Hepatocyte (in vitro differentiated cells): ENCODE results near the gene FOS. TPM values are rescaled to one million over a fixed set of nuclear protein-coding genes. Genes with fewer than 3 reads are reported as not detected.

Source experiments
- DNase-seq: peaks from one replicate; pipeline ENCODE4 v3.0.0-alpha.2; 2016; ENCODE audit warnings: low spot score
- H2AFZ ChIP-seq: fragments of 200-600 bp; sonication (generic); 2 replicates; pipeline ENCODE4 v1.6.0; 2016; ENCODE audit warnings: antibody characterized with exemption, mild to moderate bottlenecking
- H3K27ac ChIP-seq: fragments of 200-600 bp; sonication (generic); 2 replicates; pipeline ENCODE4 v1.5.1; 2016; ENCODE audit warnings: mild to moderate bottlenecking
- H3K27me3 ChIP-seq: fragments of 200-600 bp; sonication (generic); 2 replicates; pipeline ENCODE4 v1.6.1; 2016
- H3K36me3 ChIP-seq: fragments of 200-600 bp; sonication (generic); replicated peaks from 2 replicates; pipeline ENCODE4 v1.5.1; 2016; ENCODE audit warnings: low read depth; ENCODE audit not compliant: insufficient read depth
- H3K4me1 ChIP-seq: fragments of 200-600 bp; sonication (generic); 2 replicates; pipeline ENCODE4 v1.5.1; 2016; ENCODE audit warnings: mild to moderate bottlenecking, moderate library complexity; ENCODE audit not compliant: insufficient read depth
- H3K4me2 ChIP-seq: fragments of 200-600 bp; sonication (generic); 2 replicates; pipeline ENCODE4 v1.6.0; 2016
- H3K4me3 ChIP-seq: fragments of 200-600 bp; sonication (generic); 2 replicates; pipeline ENCODE4 v1.5.1; 2016; ENCODE audit warnings: mild to moderate bottlenecking
- H3K79me2 ChIP-seq: fragments of 200-600 bp; sonication (generic); 2 replicates; pipeline ENCODE4 v1.6.0; 2017; ENCODE audit warnings: mild to moderate bottlenecking
- H3K9me2 ChIP-seq: fragments of 200-600 bp; sonication (generic); replicated peaks from 2 replicates; pipeline ENCODE4 v1.6.0; 2017; ENCODE audit warnings: mild to moderate bottlenecking; ENCODE audit not compliant: insufficient read depth
- H3K9me3 ChIP-seq: fragments of 200-600 bp; sonication (generic); 2 replicates; pipeline ENCODE4 v1.5.1; 2016; ENCODE audit warnings: low read depth, mild to moderate bottlenecking
- H4K20me1 ChIP-seq: fragments of 200-600 bp; sonication (generic); 2 replicates; pipeline ENCODE4 v1.6.0; 2016; ENCODE audit warnings: mild to moderate bottlenecking; ENCODE audit not compliant: insufficient read depth, poor library complexity, severe bottlenecking
- EZH2 ChIP-seq: fragments of 200-600 bp; sonication (generic); IDR thresholded peaks from 2 replicates; pipeline ENCODE4 v1.6.1; 2016; ENCODE audit warnings: antibody characterized with exemption, mild to moderate bottlenecking, borderline replicate concordance
- EZH2phosphoT487 ChIP-seq: fragments of 200-600 bp; sonication (generic); IDR thresholded peaks from one replicate; pipeline ENCODE4 v1.6.1; 2018; ENCODE audit warnings: antibody characterized with exemption, mild to moderate bottlenecking, low read depth, moderate library complexity; ENCODE audit not compliant: unreplicated experiment, severe bottlenecking
- WGBS: methylation state at CpG from one replicate; pipeline ENCODE4 v1.1.6; 2016; ENCODE audit warnings: low lambda C conversion rate; ENCODE audit errors: missing lambda C conversion rate; 5-methylcytosine and 5-hydroxymethylcytosine counted together
- polyA plus RNA-seq: library from polyadenylated mRNA; unstranded; fragments of >200 nt; fragmentation: Nextera tagmentation; extraction: Ambion mirVana; gene quantifications from 2 replicates; pipeline ENCODE4 v1.2.1, GENCODE V29; 2016
- total RNA-seq: library from RNA; depleted of rRNA; stranded (reverse); fragments of >200 nt; gene quantifications from 2 replicates; pipeline ENCODE4 v1.2.3, GENCODE V29; 2014
- TF ChIP-seq, protein P1 (sequence below): fragments of 200-600 bp; sonication (generic); IDR thresholded peaks from 2 replicates; pipeline ENCODE4 v1.5.1; 2016; ENCODE audit warnings: antibody characterized with exemption, mild to moderate bottlenecking; ENCODE audit not compliant: poor library complexity

The FOS gene
- total and polyA plus RNA-seq, 2 experiments from 2014 or later = 865 to 935 TPM

DNA sequence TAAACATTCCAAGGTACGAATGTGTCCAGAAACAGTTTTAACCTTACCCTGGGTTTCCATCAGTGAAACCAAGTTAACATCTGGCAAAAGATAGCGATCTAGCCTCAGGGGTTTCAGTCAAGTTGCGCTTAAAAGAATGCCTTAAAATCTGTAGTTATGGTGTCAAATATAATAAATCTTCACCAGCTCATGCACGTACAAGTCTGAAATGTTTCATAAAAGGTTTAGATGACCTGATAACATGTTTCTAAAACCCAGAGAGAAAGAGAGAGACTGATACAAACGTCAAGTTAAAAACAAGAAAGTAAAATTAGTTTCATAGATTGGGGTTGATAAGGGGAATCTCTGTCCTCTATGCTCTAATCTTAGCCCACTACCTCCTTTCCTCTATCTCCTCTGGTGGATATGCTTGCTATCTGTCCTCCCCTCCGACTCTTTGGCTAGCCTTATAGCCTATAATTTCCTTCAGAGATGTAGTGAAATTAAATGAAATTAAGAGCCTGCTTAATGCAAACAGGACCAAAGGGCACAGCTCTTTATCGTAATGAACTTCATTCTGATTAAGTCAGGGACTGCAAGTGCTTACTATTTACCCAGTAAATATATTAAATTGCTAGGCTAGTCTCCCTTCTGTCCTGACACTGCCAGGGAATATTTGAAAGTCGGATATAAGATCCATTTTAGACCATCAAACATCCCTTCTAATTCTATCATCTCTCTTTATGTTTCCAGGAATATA, 18.4 kb upstream of the FOS start:
- no peak for DNase-seq
- H3K4me3 ChIP-seq = no peak overlapping the region
- no peaks in the 10 kb centered on the region for H3K9me2 ChIP-seq
- no peaks in the 10 kb centered on the region for H3K36me3 ChIP-seq
- peak overlapping the region; percentile 69 for H3K4me2 ChIP-seq
- H3K27ac ChIP-seq = peak overlapping the region; percentile 94
- H4K20me1 ChIP-seq = no peaks in the 10 kb centered on the region
- no peaks in the 10 kb centered on the region for H3K27me3 ChIP-seq
- no peaks in the 10 kb centered on the region for H3K79me2 ChIP-seq
- peaks cover 28% of the 10 kb centered on the region for H3K4me1 ChIP-seq
- no peaks in the 10 kb centered on the region for H3K9me3 ChIP-seq
- H2AFZ ChIP-seq = peak overlapping the region; percentile 23
- TF ChIP-seq, protein P1, sequence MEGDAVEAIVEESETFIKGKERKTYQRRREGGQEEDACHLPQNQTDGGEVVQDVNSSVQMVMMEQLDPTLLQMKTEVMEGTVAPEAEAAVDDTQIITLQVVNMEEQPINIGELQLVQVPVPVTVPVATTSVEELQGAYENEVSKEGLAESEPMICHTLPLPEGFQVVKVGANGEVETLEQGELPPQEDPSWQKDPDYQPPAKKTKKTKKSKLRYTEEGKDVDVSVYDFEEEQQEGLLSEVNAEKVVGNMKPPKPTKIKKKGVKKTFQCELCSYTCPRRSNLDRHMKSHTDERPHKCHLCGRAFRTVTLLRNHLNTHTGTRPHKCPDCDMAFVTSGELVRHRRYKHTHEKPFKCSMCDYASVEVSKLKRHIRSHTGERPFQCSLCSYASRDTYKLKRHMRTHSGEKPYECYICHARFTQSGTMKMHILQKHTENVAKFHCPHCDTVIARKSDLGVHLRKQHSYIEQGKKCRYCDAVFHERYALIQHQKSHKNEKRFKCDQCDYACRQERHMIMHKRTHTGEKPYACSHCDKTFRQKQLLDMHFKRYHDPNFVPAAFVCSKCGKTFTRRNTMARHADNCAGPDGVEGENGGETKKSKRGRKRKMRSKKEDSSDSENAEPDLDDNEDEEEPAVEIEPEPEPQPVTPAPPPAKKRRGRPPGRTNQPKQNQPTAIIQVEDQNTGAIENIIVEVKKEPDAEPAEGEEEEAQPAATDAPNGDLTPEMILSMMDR = no peak
- TF ChIP-seq EZH2phosphoT487 = no peak
- TF ChIP-seq EZH2 = no peak
- 48% methylated on average over 8 of the region's 8 CpGs for WGBS

DNA sequence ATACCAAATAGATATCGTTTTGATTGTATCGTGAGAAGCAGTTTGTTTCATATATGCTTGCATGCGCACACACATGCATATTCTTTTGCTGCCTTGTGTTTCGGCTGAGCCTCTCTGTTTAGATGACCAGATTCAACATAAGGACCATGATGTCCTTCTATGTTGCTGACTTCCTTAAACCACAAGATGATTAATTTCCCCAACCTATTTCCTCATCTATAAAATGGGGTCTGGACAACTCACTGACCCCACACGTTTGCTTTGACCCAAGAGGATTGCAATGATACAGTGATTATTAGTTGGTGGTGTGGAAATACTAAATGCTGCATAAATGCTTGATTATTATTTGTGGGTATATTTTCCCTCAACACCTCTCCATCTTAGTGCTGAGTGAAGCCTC, 16.8 kb upstream of the FOS start:
- Histone ChIP-seq H3K4me2 (no peak overlapping the region), H3K9me3 (no peaks in the 10 kb centered on the region), H4K20me1 (no peaks in the 10 kb centered on the region), H3K4me3 (no peak overlapping the region), H3K9me2 (no peaks in the 10 kb centered on the region), H2AFZ (no peak overlapping the region), H3K36me3 (no peaks in the 10 kb centered on the region), H3K4me1 (peaks cover 35% of the 10 kb centered on the region), H3K27me3 (no peaks in the 10 kb centered on the region), H3K27ac (no peak overlapping the region), H3K79me2 (no peaks in the 10 kb centered on the region)
- no peak for DNase-seq
- TF ChIP-seq, protein P1 = no peak
- TF ChIP-seq EZH2 = no peak
- TF ChIP-seq EZH2phosphoT487 = no peak
- WGBS = 94% methylated on average over 5 of the region's 5 CpGs

DNA sequence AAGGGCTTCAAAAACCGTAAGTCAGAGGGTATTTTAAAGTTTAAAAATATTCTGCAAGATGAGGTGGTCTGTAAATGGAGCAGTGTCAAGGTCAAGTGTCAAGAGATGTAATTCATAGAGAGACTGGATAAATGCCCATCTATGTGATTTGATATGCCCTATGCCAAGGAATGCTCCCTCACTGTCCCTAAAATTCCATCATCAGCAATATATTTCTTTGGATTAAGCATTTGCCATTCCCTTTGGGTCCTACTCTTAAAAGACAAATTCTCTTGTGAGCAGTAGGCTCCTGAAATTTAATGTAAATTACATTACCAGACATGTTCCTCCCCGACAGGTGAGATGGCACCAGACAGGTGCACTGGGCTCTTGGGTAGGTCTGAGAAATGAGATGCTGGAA, 16.0 kb upstream of the FOS start:
- Histone ChIP-seq H3K27me3 (no peaks in the 10 kb centered on the region), H3K27ac (no peak overlapping the region), H3K9me2 (no peaks in the 10 kb centered on the region), H3K36me3 (no peaks in the 10 kb centered on the region), H3K4me3 (no peak overlapping the region), H2AFZ (no peak overlapping the region), H3K4me2 (no peak overlapping the region), H3K4me1 (peaks cover 40% of the 10 kb centered on the region), H3K79me2 (no peaks in the 10 kb centered on the region), H4K20me1 (no peaks in the 10 kb centered on the region), H3K9me3 (no peaks in the 10 kb centered on the region)
- WGBS = 91% methylated on average over 2 of the region's 2 CpGs
- no peak for DNase-seq
- no peak for TF ChIP-seq EZH2phosphoT487
- TF ChIP-seq, protein P1 = no peak
- TF ChIP-seq EZH2 = no peak

DNA sequence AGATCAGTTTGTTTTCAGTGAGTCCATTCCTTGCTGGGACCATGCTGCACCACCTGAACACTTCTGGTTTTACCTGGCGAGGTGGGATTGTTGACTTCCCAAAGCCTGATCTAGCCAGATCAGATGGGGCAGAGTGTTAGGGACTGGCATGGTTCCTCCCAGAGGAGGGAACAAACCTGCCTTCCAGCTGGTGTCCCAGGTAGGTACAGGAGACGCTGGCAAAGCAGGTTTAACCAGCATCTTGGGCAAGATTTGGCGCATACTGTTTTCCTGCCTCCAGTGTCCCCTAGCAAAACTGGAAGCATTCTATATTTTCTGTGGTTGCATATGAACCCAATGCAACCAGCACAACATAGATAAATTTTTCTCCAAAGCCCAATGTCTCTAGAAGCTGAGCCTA, 14.6 kb upstream of the FOS start:
- no peak for DNase-seq
- H2AFZ ChIP-seq = no peak overlapping the region

More for the DNA sequence above, 14.6 kb upstream of the FOS start:
- Histone ChIP-seq H3K4me2 (no peak overlapping the region), H3K79me2 (no peaks in the 10 kb centered on the region), H3K4me1 (peaks cover 34% of the 10 kb centered on the region), H3K27ac (no peak overlapping the region), H3K9me2 (no peaks in the 10 kb centered on the region), H4K20me1 (no peaks in the 10 kb centered on the region), H3K9me3 (no peaks in the 10 kb centered on the region), H3K27me3 (no peaks in the 10 kb centered on the region), H3K36me3 (no peaks in the 10 kb centered on the region), H3K4me3 (no peak overlapping the region)
- 95% methylated on average over 3 of the region's 3 CpGs for WGBS
- TF ChIP-seq, protein P1 = no peak
- TF ChIP-seq EZH2phosphoT487 = no peak
- TF ChIP-seq EZH2 = no peak
